K562 (cell line): ENCODE data around the gene PXN. TPM values are rescaled to one million over a fixed set of nuclear protein-coding genes. Genes with fewer than 3 reads are reported as not detected.
A peak's percentile ranks its signal among the peaks of the same experiment; 100 is the strongest.

Experiments used
- CBX8 ChIP-seq: fragments of 200-600 bp; sonication (generic); IDR thresholded peaks from 2 replicates; pipeline ENCODE4 v1.6.1; 2012; ENCODE audit warnings: borderline replicate concordance, mixed run types, low read depth, mild to moderate bottlenecking, moderate library complexity, mixed read lengths, low read length, control low read depth, inconsistent platforms; ENCODE audit not compliant: poor library complexity, severe bottlenecking; ENCODE audit errors: extremely low read depth
- CHCHD3 ChIP-seq: fragments of 250-450 bp; sonication (Bioruptor Pico); IDR thresholded peaks from 2 replicates; pipeline ENCODE4 v2.1.2; 2022; ENCODE audit warnings: mild to moderate bottlenecking
- ELF2 ChIP-seq: fragments of 250-450 bp; sonication (Bioruptor Pico); IDR thresholded peaks from 2 replicates; pipeline ENCODE4 v1.5.0; 2021; ENCODE audit warnings: mild to moderate bottlenecking
- GATA2 ChIP-seq: sonication (generic); formaldehyde crosslinking; IDR thresholded peaks from 2 replicates; pipeline ENCODE4 v1.4.0; 2020; ENCODE audit warnings: mild to moderate bottlenecking, missing genetic modification reagents
- PML ChIP-seq: IDR thresholded peaks from 2 replicates; pipeline ENCODE4 v1.6.1; 2012; ENCODE audit warnings: low read length, inconsistent platforms
- SNIP1 ChIP-seq: fragments of 450-650 bp; IDR thresholded peaks from 2 replicates; pipeline ENCODE4 v1.7.1; 2017; ENCODE audit warnings: low read depth, mild to moderate bottlenecking
- ZC3H4 ChIP-seq: sonication (generic); formaldehyde crosslinking; IDR thresholded peaks from 2 replicates; pipeline ENCODE4 v1.9.0; 2021; ENCODE audit warnings: missing genetic modification reagents, borderline replicate concordance
- ZNF76 ChIP-seq: fragments of 250-450 bp; sonication (Bioruptor Pico); IDR thresholded peaks from 2 replicates; pipeline ENCODE4 v1.4.0; 2020; ENCODE audit warnings: mild to moderate bottlenecking, moderate library complexity, borderline replicate concordance
- polyA plus RNA-seq, 8 experiments: library from polyadenylated mRNA; depleted of rRNA in 4 of 8; stranded (reverse) in 5 of 8; unstranded in 3 of 8; fragments of >200 nt; fragmentation: Nextera tagmentation in 2 of 8; fragmentation: Illumina TruSeq in 1 of 8; extraction: Ambion mirVana in 2 of 8; extraction: Trizol in 1 of 8; gene quantifications; 2 replicates each; pipeline versions ENCODE4 v1.2.1 to v1.2.3, GENCODE V29; 2011 to 2014; ENCODE audit warnings: inconsistent platforms in 1 of 8, missing spikeins in 1 of 8
- total RNA-seq, 7 experiments: library from RNA; depleted of rRNA in 6 of 7; stranded (reverse); fragments of >200 nt in 6 of 7; fragmentation: Illumina TruSeq in 2 of 7; extraction: Trizol in 2 of 7; gene quantifications; 2 replicates each; pipeline versions ENCODE4 v1.2.1 to v1.2.3, GENCODE V29; 2011 to 2021; ENCODE audit warnings: low replicate concordance in 1 of 7
- TF ChIP-seq, protein P1 (sequence below): fragments of 450-650 bp; formaldehyde crosslinking; IDR thresholded peaks from 2 replicates; pipeline ENCODE4 v1.4.0; 2020; ENCODE audit warnings: mild to moderate bottlenecking
- TF ChIP-seq, protein P2 (sequence below): sonication (generic); formaldehyde crosslinking; IDR thresholded peaks from 2 replicates; pipeline ENCODE4 v1.8.1; 2022; ENCODE audit warnings: missing genetic modification reagents
- TF ChIP-seq, protein P3 (sequence below): fragments of 450-650 bp; IDR thresholded peaks from 2 replicates; pipeline ENCODE4 v1.6.1; 2014; ENCODE audit warnings: low read depth, mild to moderate bottlenecking, moderate library complexity, borderline replicate concordance
- TF ChIP-seq, protein P4 (sequence below): IDR thresholded peaks from 2 replicates; pipeline ENCODE4 v1.6.1; 2011; ENCODE audit not compliant: insufficient read length; ENCODE audit errors: extremely low read depth
- TF ChIP-seq, protein P5 (sequence below): fragments of 450-650 bp; IDR thresholded peaks from 2 replicates; pipeline ENCODE4 v1.7.0; 2016; ENCODE audit warnings: borderline replicate concordance
- TF ChIP-seq, protein P6 (sequence below): fragments of 250-450 bp; sonication (Bioruptor Pico); IDR thresholded peaks from 2 replicates; pipeline ENCODE4 v1.5.0; 2022; ENCODE audit warnings: mild to moderate bottlenecking
- TF ChIP-seq, protein P7 (sequence below): sonication (generic); formaldehyde crosslinking; IDR thresholded peaks from 2 replicates; pipeline ENCODE4 v1.8.0; 2023; ENCODE audit warnings: mild to moderate bottlenecking, missing genetic modification reagents

Gene PXN
- total and polyA plus RNA-seq, 9 of the 15 experiments (the other 6 are each of a cell fraction or from before 2014, with no cell fraction given), result 4.0 to 74.1 (median 18.6) TPM

DNA sequence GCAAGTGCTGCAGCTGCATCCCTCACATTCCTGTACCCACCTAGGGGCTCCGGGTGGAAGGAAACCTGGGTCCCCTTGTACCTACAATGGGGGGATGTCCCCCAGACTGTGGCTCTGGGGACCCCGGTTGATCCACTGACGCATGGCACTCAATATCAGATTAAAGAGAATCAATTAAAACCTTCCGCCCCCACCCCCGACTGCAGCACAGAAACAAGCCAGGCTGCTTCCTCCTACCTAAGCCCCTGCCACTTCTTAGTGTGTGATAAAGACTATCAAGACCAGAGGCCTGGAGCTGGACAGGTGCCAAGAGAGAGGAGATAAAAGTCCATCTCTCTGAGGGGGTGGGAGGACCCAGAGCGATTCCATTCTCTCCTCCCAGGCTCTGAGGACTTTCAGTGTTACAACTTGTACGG is 36.5 kb downstream of the PXN start (continued):
- TF ChIP-seq ZC3H4 (CRISPR knock-in tag), result no peak; the same call in 1 of the 2 replicates
- TF ChIP-seq, protein P1, sequence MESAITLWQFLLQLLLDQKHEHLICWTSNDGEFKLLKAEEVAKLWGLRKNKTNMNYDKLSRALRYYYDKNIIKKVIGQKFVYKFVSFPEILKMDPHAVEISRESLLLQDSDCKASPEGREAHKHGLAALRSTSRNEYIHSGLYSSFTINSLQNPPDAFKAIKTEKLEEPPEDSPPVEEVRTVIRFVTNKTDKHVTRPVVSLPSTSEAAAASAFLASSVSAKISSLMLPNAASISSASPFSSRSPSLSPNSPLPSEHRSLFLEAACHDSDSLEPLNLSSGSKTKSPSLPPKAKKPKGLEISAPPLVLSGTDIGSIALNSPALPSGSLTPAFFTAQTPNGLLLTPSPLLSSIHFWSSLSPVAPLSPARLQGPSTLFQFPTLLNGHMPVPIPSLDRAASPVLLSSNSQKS, result no peak
- TF ChIP-seq CBX8, result no peak
- TF ChIP-seq ZNF76 (CRISPR knock-in tag), result no peak
- TF ChIP-seq GATA2, result no peak
- TF ChIP-seq, protein P2, sequence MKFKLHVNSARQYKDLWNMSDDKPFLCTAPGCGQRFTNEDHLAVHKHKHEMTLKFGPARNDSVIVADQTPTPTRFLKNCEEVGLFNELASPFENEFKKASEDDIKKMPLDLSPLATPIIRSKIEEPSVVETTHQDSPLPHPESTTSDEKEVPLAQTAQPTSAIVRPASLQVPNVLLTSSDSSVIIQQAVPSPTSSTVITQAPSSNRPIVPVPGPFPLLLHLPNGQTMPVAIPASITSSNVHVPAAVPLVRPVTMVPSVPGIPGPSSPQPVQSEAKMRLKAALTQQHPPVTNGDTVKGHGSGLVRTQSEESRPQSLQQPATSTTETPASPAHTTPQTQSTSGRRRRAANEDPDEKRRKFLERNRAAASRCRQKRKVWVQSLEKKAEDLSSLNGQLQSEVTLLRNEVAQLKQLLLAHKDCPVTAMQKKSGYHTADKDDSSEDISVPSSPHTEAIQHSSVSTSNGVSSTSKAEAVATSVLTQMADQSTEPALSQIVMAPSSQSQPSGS, result no peak
- TF ChIP-seq SNIP1, result no peak
- TF ChIP-seq CHCHD3 (CRISPR knock-in tag), result no peak
- TF ChIP-seq PML, result peak; percentile 77
- TF ChIP-seq, protein P3, sequence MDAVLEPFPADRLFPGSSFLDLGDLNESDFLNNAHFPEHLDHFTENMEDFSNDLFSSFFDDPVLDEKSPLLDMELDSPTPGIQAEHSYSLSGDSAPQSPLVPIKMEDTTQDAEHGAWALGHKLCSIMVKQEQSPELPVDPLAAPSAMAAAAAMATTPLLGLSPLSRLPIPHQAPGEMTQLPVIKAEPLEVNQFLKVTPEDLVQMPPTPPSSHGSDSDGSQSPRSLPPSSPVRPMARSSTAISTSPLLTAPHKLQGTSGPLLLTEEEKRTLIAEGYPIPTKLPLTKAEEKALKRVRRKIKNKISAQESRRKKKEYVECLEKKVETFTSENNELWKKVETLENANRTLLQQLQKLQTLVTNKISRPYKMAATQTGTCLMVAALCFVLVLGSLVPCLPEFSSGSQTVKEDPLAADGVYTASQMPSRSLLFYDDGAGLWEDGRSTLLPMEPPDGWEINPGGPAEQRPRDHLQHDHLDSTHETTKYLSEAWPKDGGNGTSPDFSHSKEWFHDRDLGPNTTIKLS, result no peak
- TF ChIP-seq, protein P4, sequence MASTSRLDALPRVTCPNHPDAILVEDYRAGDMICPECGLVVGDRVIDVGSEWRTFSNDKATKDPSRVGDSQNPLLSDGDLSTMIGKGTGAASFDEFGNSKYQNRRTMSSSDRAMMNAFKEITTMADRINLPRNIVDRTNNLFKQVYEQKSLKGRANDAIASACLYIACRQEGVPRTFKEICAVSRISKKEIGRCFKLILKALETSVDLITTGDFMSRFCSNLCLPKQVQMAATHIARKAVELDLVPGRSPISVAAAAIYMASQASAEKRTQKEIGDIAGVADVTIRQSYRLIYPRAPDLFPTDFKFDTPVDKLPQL, result no peak
- TF ChIP-seq, protein P5, sequence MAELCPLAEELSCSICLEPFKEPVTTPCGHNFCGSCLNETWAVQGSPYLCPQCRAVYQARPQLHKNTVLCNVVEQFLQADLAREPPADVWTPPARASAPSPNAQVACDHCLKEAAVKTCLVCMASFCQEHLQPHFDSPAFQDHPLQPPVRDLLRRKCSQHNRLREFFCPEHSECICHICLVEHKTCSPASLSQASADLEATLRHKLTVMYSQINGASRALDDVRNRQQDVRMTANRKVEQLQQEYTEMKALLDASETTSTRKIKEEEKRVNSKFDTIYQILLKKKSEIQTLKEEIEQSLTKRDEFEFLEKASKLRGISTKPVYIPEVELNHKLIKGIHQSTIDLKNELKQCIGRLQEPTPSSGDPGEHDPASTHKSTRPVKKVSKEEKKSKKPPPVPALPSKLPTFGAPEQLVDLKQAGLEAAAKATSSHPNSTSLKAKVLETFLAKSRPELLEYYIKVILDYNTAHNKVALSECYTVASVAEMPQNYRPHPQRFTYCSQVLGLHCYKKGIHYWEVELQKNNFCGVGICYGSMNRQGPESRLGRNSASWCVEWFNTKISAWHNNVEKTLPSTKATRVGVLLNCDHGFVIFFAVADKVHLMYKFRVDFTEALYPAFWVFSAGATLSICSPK, result no peak
- TF ChIP-seq, protein P6, sequence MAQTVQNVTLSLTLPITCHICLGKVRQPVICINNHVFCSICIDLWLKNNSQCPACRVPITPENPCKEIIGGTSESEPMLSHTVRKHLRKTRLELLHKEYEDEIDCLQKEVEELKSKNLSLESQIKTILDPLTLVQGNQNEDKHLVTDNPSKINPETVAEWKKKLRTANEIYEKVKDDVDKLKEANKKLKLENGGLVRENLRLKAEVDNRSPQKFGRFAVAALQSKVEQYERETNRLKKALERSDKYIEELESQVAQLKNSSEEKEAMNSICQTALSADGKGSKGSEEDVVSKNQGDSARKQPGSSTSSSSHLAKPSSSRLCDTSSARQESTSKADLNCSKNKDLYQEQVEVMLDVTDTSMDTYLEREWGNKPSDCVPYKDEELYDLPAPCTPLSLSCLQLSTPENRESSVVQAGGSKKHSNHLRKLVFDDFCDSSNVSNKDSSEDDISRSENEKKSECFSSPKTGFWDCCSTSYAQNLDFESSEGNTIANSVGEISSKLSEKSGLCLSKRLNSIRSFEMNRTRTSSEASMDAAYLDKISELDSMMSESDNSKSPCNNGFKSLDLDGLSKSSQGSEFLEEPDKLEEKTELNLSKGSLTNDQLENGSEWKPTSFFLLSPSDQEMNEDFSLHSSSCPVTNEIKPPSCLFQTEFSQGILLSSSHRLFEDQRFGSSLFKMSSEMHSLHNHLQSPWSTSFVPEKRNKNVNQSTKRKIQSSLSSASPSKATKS (CRISPR knock-in tag), result no peak
- no peak for TF ChIP-seq ELF2 (CRISPR knock-in tag)
- TF ChIP-seq, protein P7, sequence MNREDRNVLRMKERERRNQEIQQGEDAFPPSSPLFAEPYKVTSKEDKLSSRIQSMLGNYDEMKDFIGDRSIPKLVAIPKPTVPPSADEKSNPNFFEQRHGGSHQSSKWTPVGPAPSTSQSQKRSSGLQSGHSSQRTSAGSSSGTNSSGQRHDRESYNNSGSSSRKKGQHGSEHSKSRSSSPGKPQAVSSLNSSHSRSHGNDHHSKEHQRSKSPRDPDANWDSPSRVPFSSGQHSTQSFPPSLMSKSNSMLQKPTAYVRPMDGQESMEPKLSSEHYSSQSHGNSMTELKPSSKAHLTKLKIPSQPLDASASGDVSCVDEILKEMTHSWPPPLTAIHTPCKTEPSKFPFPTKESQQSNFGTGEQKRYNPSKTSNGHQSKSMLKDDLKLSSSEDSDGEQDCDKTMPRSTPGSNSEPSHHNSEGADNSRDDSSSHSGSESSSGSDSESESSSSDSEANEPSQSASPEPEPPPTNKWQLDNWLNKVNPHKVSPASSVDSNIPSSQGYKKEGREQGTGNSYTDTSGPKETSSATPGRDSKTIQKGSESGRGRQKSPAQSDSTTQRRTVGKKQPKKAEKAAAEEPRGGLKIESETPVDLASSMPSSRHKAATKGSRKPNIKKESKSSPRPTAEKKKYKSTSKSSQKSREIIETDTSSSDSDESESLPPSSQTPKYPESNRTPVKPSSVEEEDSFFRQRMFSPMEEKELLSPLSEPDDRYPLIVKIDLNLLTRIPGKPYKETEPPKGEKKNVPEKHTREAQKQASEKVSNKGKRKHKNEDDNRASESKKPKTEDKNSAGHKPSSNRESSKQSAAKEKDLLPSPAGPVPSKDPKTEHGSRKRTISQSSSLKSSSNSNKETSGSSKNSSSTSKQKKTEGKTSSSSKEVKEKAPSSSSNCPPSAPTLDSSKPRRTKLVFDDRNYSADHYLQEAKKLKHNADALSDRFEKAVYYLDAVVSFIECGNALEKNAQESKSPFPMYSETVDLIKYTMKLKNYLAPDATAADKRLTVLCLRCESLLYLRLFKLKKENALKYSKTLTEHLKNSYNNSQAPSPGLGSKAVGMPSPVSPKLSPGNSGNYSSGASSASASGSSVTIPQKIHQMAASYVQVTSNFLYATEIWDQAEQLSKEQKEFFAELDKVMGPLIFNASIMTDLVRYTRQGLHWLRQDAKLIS, result no peak
